PC-9 (cell line): ENCODE data around the gene CPLANE1.

Experiments
- EZH2 ChIP-seq: fragments of 200-600 bp; sonication (generic); IDR thresholded peaks from 2 replicates; pipeline ENCODE4 v1.8.0; 2017; ENCODE audit warnings: antibody characterized with exemption, low read depth
- TF ChIP-seq, protein P1 (sequence below): fragments of 200-600 bp; sonication (generic); conservative IDR thresholded peaks from 2 replicates; pipeline ENCODE4 v1.6.1; 2017; ENCODE audit warnings: mixed run types, antibody characterized with exemption, mild to moderate bottlenecking, moderate library complexity

DNA sequence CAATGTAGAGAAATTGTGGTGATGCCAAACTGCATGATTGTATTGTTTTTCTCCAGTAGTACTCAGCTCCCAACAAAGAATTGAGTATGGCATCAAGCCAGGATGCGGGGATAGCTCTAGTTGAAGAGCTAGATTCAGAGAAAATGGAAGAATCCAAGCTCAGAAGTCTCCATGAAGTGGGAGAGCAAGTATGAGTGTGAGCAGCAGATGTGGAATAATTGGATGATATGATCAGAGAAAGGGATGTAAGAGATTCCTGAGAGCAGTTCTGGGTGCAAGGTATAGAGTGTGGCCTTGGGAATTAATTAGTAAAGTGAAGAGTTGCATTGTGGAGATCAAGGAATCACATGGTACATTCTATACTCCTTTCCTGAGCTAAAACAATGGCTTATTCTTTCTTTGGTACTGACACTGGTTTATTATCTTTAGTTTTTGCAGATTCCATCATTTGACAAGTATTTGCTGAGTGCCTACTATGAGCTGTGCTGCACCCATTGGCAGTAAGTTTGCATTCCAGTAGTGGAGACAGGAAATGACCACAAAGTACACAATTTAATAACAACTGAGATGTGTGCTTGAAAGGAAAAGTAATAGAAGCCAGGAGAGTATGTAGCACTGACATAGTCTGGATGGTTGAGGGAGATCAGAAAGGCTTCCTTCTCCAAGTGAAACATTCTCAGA lies 177.1 kb downstream of the CPLANE1 start:
- TF ChIP-seq, protein P1, sequence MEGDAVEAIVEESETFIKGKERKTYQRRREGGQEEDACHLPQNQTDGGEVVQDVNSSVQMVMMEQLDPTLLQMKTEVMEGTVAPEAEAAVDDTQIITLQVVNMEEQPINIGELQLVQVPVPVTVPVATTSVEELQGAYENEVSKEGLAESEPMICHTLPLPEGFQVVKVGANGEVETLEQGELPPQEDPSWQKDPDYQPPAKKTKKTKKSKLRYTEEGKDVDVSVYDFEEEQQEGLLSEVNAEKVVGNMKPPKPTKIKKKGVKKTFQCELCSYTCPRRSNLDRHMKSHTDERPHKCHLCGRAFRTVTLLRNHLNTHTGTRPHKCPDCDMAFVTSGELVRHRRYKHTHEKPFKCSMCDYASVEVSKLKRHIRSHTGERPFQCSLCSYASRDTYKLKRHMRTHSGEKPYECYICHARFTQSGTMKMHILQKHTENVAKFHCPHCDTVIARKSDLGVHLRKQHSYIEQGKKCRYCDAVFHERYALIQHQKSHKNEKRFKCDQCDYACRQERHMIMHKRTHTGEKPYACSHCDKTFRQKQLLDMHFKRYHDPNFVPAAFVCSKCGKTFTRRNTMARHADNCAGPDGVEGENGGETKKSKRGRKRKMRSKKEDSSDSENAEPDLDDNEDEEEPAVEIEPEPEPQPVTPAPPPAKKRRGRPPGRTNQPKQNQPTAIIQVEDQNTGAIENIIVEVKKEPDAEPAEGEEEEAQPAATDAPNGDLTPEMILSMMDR: no peak
- no peak for TF ChIP-seq EZH2
